Stimulated activated CD8-positive, alpha-beta memory T cell treated with anti-CD3 and anti-CD28 coated beads, Interleukin-7, amount 100 ng/mL, for 1 hour (primary cell): ENCODE data around the gene YBX1.
"Not testable (repeated sequence)": the region's sequence is repeated elsewhere in the genome, so short reads cannot be mapped to it uniquely, and the experiment has no call there.

ENCODE experiments used
- DNase-seq, 2 donors: peaks; one replicate each; pipeline ENCODE4 v3.0.0-alpha.2; 2020; ENCODE audit warnings: low read depth in 2 of 2

The YBX1 gene

GRCh38 chr1:42689912-42690311 is 7.7 kb downstream of the YBX1 start:
- no peak for DNase-seq

GRCh38 chr1:42690477-42691156 is 8.4 kb downstream of the YBX1 start:
- no peak for DNase-seq

DNA sequence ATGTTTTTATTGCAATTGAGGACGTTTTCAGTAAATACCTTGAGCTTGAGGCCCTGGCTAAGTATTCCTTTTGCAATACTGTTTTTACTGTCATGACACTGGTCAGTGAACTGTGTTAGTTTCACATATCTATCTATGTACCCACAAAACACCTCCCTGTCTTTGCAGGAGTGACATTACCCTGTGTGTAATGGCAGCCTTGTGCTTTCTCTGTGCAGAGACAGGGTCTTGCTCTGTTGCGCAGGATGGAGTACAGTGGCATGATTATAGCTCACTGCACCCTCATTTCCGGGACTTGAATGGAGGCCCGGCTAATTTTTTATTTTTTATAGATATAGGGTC is 8.9 kb downstream of the YBX1 start:
- DNase-seq: no peak

DNA sequence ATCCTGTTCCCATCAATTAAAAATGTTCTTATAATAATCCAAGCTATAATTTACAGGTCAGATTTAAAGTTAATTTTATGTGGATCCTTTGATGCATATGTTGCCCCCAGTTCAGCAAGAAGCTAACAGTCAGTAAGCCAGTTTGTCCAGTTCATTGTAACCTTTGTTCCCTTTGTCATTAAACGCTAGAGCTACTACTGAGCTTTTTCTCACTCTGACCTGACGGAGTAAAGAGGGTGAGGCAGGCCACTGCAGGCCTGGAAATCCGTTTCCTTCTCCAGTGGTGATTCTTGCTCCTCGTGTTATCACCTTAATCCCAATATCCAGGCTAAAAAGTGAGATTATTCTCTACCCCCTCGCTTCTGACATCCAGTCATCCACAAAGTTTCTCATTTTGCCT is 10.2 kb downstream of the YBX1 start:
- no peak for DNase-seq

GRCh38 chr1:42692911-42693310 is 10.7 kb downstream of the YBX1 start:
- no peak for DNase-seq

- no peak for DNase-seq
Measured at GRCh38 chr1:42698081-42698813, 16.0 kb downstream of the YBX1 start.

DNA sequence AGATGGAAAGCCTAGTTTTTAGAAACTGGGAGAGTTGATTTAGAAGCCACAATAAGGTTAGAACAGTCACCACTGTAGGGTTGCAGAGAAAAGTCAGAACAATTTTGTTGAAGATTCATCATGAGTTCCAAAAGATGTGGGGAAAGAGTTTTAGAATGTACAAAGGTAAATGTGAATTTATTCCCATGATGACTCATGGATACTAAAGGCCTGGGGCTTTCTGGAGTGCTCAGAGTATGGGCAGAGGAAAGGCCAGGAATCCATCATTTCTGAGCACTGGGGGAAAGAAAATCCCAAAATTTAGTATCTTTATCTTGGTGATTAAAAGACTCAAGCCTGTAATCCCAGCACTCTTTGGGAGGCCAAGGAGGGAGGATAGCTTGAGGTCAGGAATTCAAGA is 17.8 kb downstream of the YBX1 start:
- no peak for DNase-seq

GRCh38 chr1:42703888-42704464 is 21.8 kb downstream of the YBX1 start:
- DNase-seq: no peak

DNA sequence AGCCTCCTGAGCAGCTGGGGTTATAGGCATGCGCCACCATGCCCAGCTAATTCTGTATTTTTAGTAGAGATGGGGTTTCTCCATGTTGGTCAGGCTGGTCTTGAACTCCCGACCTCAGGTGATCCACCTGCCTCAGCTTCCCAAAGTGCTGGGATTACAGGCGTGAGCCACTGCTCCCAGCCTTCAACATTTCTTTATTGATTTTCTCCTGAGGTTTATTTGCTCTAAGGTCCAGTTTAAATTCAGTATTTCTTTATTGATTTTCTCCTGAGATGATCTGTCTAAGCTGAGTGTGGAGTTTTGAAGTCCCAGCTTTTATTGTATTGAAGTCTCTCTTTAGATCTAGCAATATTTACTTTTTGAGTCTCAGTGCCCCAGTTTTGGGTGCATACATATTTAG is 30.6 kb downstream of the YBX1 start:
- not testable (repeated sequence) for DNase-seq

GRCh38 chr1:42713293-42713692 is 31.1 kb downstream of the YBX1 start:
- no peak for DNase-seq

DNA sequence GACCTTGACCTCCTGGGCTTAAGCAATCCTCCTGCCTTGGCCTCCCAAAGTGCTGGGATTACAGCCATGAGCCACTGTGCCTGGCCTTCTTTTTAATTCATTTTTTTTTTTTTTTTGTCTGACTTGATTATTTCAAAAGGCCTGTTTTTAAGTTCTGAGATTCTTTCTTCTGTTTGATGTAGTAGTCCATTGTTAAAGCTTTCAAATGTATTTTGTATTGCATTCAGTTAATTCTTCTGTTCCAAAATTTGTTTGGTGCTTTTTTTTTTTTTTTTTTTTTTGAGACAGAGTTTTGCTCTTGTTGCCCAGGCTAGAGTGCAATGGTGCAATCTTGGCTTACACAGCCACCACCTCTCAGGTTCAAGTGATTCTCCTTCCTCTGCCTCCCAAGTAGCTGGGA is 32.2 kb downstream of the YBX1 start:
- DNase-seq: not testable (repeated sequence)

GRCh38 chr1:42720868-42721267 is 38.6 kb downstream of the YBX1 start:
- DNase-seq: no peak

GRCh38 chr1:42721926-42722325 is 39.7 kb downstream of the YBX1 start:
- no peak for DNase-seq

GRCh38 chr1:42722403-42722802 is 40.2 kb downstream of the YBX1 start:
- DNase-seq: not testable (repeated sequence)

- no peak for DNase-seq
Measured at GRCh38 chr1:42723511-42723910, 41.3 kb downstream of the YBX1 start.

GRCh38 chr1:42725820-42726219 is 43.6 kb downstream of the YBX1 start:
- not testable (repeated sequence) for DNase-seq

GRCh38 chr1:42730002-42730401 is 47.8 kb downstream of the YBX1 start:
- no peak for DNase-seq

DNA sequence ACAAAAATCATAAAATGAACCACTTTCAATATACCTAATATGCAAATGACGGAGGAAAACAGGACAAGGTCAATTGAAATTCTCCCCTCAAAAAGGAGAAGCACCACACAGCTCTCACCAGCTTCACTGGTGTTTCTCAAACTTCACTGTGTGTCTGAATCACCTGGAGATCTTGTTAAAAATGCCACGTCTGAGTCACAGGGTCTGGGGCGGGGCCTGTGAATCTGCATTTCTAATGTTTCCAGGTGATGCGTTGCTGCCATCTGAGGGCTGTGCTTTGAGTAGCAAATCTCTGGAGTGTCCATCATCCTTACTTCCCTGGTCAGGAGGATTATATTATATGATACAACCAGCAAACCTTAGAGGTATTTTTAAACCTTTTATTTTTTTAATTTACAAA is 48.8 kb downstream of the YBX1 start:
- DNase-seq: no peak

GRCh38 chr1:42731585-42731984 is 49.4 kb downstream of the YBX1 start:
- DNase-seq: no peak

- no peak for DNase-seq
Measured at GRCh38 chr1:42732126-42732680, 50.0 kb downstream of the YBX1 start.

GRCh38 chr1:42733415-42734200 is 51.4 kb downstream of the YBX1 start:
- no peak for DNase-seq
